HFFc6 (cell line): Measurements from ENCODE around the gene CTNNAL1. TPM values are rescaled to one million over a fixed set of nuclear protein-coding genes. Genes with fewer than 3 reads are reported as not detected.

Source experiments
- DNase-seq: peaks from one replicate; pipeline ENCODE4 v3.0.0-alpha.2; 2018
- H3K27ac Mint-ChIP-seq: 2 replicates; pipeline ENCODE4 v1.8.0; 2020; ENCODE audit warnings: mild to moderate bottlenecking, mixed read lengths
- H3K27me3 Mint-ChIP-seq: 2 replicates; pipeline ENCODE4 v1.8.0; 2021; ENCODE audit warnings: mild to moderate bottlenecking, moderate library complexity, mixed read lengths; ENCODE audit not compliant: insufficient read depth
- H3K36me3 Mint-ChIP-seq: 2 replicates; pipeline ENCODE4 v1.8.0; 2021; ENCODE audit warnings: low read depth, mixed read lengths
- H3K4me1 Mint-ChIP-seq: 2 replicates; pipeline ENCODE4 v1.8.0; 2020; ENCODE audit warnings: low read depth, mixed read lengths
- H3K4me3 Mint-ChIP-seq: 2 replicates; pipeline ENCODE4 v1.8.0; 2020; ENCODE audit warnings: mild to moderate bottlenecking, moderate library complexity, mixed read lengths
- H3K9me3 Mint-ChIP-seq: 2 replicates; pipeline ENCODE4 v1.8.0; 2020; ENCODE audit warnings: mild to moderate bottlenecking, mixed read lengths
- CTCF ChIP-seq: fragments of 200-600 bp; sonication (generic); IDR thresholded peaks from 2 replicates; pipeline ENCODE4 v1.5.0; 2021; ENCODE audit warnings: antibody characterized with exemption, mild to moderate bottlenecking
- total RNA-seq, 6 experiments: library from RNA; stranded (reverse); fragmentation: NEBNext Ultra II Directional; extraction: Animal tissue kit (Norgen Biotek cat#: 25700); gene quantifications; 2 replicates in 1 of 6; 3 replicates in 5 of 6; pipeline ENCODE4 v1.2.3, GENCODE V29; 2021

CTNNAL1 gene
- total RNA-seq, 6 experiments from 2014 or later = 95.3 to 112 (median 107) TPM

- H3K36me3 Mint-ChIP-seq = peaks cover 19% of the 10 kb centered on the region; the same call in 1 of the 2 replicates
- no peaks in the 10 kb centered on the region for H3K27me3 Mint-ChIP-seq
- H3K4me3 Mint-ChIP-seq = no peak overlapping the region
- no peak for TF ChIP-seq CTCF
- peaks cover 8% of the 10 kb centered on the region for H3K4me1 Mint-ChIP-seq
- DNase-seq = no peak
- no peaks in the 10 kb centered on the region for H3K9me3 Mint-ChIP-seq
- H3K27ac Mint-ChIP-seq = no peak overlapping the region
Observed at GRCh38 chr9:108950168-108950567, 63.1 kb downstream of the CTNNAL1 start.

GRCh38 chr9:108939975-108940374, 73.3 kb downstream of the CTNNAL1 start:
- Mint-ChIP-seq H3K4me1 (peaks cover 14% of the 10 kb centered on the region), H3K27ac (no peak overlapping the region), H3K4me3 (no peak overlapping the region), H3K27me3 (no peaks in the 10 kb centered on the region; the same call in 1 of the 2 replicates), H3K9me3 (no peaks in the 10 kb centered on the region), H3K36me3 (no peaks in the 10 kb centered on the region; the same call in 1 of the 2 replicates)
- DNase-seq = no peak
- no peak for TF ChIP-seq CTCF

- Mint-ChIP-seq H3K27me3 (peaks cover 2% of the 10 kb centered on the region; the same call in 1 of the 2 replicates), H3K4me1 (peaks cover 23% of the 10 kb centered on the region), H3K4me3 (no peak overlapping the region), H3K27ac (no peak overlapping the region), H3K36me3 (no peaks in the 10 kb centered on the region; the same call in 1 of the 2 replicates), H3K9me3 (no peaks in the 10 kb centered on the region)
- TF ChIP-seq CTCF = no peak
- DNase-seq = no peak
Observed at GRCh38 chr9:108937561-108938305, 75.6 kb downstream of the CTNNAL1 start.

GRCh38 chr9:108934323-108934893, 78.9 kb downstream of the CTNNAL1 start, which contains the start of gene ABITRAM:
Gene ABITRAM, plus strand, starts transcription at chr9:108934400. Its CDS starts 87 bp downstream, at chr9:108934487.
- H3K4me1 Mint-ChIP-seq = peaks cover 39% of the 10 kb centered on the region
- peak within 1 kb of the TSS; percentile 100 for H3K4me3 Mint-ChIP-seq
- peak within 1 kb of the TSS; percentile 95 for H3K27ac Mint-ChIP-seq
- peak; percentile 51 for DNase-seq
- no peaks in the 10 kb centered on the region for H3K9me3 Mint-ChIP-seq
- H3K36me3 Mint-ChIP-seq = no peaks in the 10 kb centered on the region; the same call in 1 of the 2 replicates
- no peak for TF ChIP-seq CTCF
- H3K27me3 Mint-ChIP-seq = peaks cover 2% of the 10 kb centered on the region; the same call in 1 of the 2 replicates

- no peaks in the 10 kb centered on the region for H3K36me3 Mint-ChIP-seq
- peak within 1 kb of the TSS; percentile 100 for H3K4me3 Mint-ChIP-seq
- DNase-seq = peak; percentile 94
- H3K4me1 Mint-ChIP-seq = peaks cover 39% of the 10 kb centered on the region
- peak within 1 kb of the TSS; percentile 95 for H3K27ac Mint-ChIP-seq
- H3K9me3 Mint-ChIP-seq = no peaks in the 10 kb centered on the region
- peaks cover 2% of the 10 kb centered on the region; the same call in 1 of the 2 replicates for H3K27me3 Mint-ChIP-seq
- peak; percentile 36; the same call in 1 of the 2 replicates for TF ChIP-seq CTCF
Observed at GRCh38 chr9:108933718-108934322, 79.5 kb downstream of the CTNNAL1 start, which contains the start of gene ELP1. Gene ELP1, minus strand, starts transcription at chr9:108934124. Its CDS starts 2,978 bp downstream, at chr9:108931146.
